ENCODE results near the gene SCAF4. TPM values are rescaled to one million over a fixed set of nuclear protein-coding genes. Genes with fewer than 3 reads are reported as not detected.

The SCAF4 gene
- total and polyA plus RNA-seq, 9 of the 15 experiments (the other 6 are each of a cell fraction or from before 2014, with no cell fraction given) = 2.3 to 55.7 (median 17.2) TPM

- no peak for TF ChIP-seq TCFL5 (CRISPR knock-in tag; conservative IDR thresholded peaks at IDR 0.05)
- no peak for TF ChIP-seq CTCF (IDR thresholded peaks at IDR 0.05 in 2 of 3, conservative IDR thresholded peaks at IDR 0.05 in 1 of 3; ENCODE audit: insufficient read depth in 2 of 3, low read depth in 1 of 3, low read length in 3 of 3)
- no peak for TF ChIP-seq ZNF707 (CRISPR knock-in tag; conservative IDR thresholded peaks at IDR 0.05)
- TF ChIP-seq ZNF785 (CRISPR knock-in tag; IDR thresholded peaks at IDR 0.05) = no peak
- no peak for TF ChIP-seq RBM39 (optimal IDR thresholded peaks at IDR 0.05; ENCODE audit: low read depth, low read length)
- no peak for TF ChIP-seq SNRNP70 (optimal IDR thresholded peaks at IDR 0.05; ENCODE audit: low read depth, low read length)
- no peak for TF ChIP-seq ZNF263 (CRISPR knock-in tag; IDR thresholded peaks at IDR 0.05; ENCODE audit: borderline replicate concordance)
- TF ChIP-seq STAG1 (CRISPR knock-in tag; IDR thresholded peaks at IDR 0.05; ENCODE audit: borderline replicate concordance) = no peak
- no peak for TF ChIP-seq ELF4 (CRISPR knock-in tag; IDR thresholded peaks at IDR 0.05)
- TF ChIP-seq NFIX (CRISPR knock-in tag; IDR thresholded peaks at IDR 0.05; ENCODE audit: low read depth) = no peak
- peak; percentile 13; the same call in 1 of the 2 replicates for TF ChIP-seq ZBTB17 (CRISPR knock-in tag; IDR thresholded peaks at IDR 0.05)
- TF ChIP-seq ZNF830 (CRISPR knock-in tag; IDR thresholded peaks at IDR 0.05) = no peak
- no peak for TF ChIP-seq NKRF (IDR thresholded peaks at IDR 0.05; ENCODE audit: borderline replicate concordance)
- TF ChIP-seq, protein P1, sequence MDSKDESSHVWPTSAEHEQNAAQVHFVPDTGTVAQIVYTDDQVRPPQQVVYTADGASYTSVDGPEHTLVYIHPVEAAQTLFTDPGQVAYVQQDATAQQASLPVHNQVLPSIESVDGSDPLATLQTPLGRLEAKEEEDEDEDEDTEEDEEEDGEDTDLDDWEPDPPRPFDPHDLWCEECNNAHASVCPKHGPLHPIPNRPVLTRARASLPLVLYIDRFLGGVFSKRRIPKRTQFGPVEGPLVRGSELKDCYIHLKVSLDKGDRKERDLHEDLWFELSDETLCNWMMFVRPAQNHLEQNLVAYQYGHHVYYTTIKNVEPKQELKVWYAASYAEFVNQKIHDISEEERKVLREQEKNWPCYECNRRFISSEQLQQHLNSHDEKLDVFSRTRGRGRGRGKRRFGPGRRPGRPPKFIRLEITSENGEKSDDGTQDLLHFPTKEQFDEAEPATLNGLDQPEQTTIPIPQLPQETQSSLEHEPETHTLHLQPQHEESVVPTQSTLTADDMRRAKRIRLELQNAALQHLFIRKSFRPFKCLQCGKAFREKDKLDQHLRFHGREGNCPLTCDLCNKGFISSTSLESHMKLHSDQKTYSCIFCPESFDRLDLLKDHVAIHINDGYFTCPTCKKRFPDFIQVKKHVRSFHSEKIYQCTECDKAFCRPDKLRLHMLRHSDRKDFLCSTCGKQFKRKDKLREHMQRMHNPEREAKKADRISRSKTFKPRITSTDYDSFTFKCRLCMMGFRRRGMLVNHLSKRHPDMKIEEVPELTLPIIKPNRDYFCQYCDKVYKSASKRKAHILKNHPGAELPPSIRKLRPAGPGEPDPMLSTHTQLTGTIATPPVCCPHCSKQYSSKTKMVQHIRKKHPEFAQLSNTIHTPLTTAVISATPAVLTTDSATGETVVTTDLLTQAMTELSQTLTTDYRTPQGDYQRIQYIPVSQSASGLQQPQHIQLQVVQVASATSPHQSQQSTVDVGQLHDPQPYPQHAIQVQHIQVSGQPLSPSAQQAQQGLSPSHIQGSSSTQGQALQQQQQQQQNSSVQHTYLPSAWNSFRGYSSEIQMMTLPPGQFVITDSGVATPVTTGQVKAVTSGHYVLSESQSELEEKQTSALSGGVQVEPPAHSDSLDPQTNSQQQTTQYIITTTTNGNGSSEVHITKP (IDR thresholded peaks at IDR 0.05; ENCODE audit: partially characterized antibody) = no peak
- no peak for TF ChIP-seq ZNF699 (CRISPR knock-in tag; IDR thresholded peaks at IDR 0.05; ENCODE audit: insufficient replicate concordance)
- TF ChIP-seq TCF3 (CRISPR knock-in tag; IDR thresholded peaks at IDR 0.05) = peak; percentile 47
- TF ChIP-seq FOSL1 (tag; conservative IDR thresholded peaks at IDR 0.05) = peak; percentile 59
- peak in 1 of 2 experiments; percentile 40; a peak in 1 of 4 replicates for TF ChIP-seq HDAC1 (IDR thresholded peaks at IDR 0.05)
- peak; percentile 51 for TF ChIP-seq RBM22 (IDR thresholded peaks at IDR 0.05; ENCODE audit: low read depth, low read length, poor library complexity, severe bottlenecking)
- no peak for TF ChIP-seq CC2D1A (IDR thresholded peaks at IDR 0.05)
- TF ChIP-seq ELF1 (tag; IDR thresholded peaks at IDR 0.05) = no peak
Observed at GRCh38 chr21:31659536-31660258, 72.2 kb downstream of the SCAF4 start, which contains the start of gene SOD1 (continued).

Measured in K562 (cell line).